OCI-LY3 (cell line): Measurements from ENCODE around the gene TWSG1.

Experiments
- H2AFZ ChIP-seq: fragments of 200-600, 300-600 bp; shearing (Covaris generic); 2 replicates; pipeline ENCODE4 v1.6.0; 2014; ENCODE audit warnings: antibody characterized with exemption, low read depth, low read length
- H3K27ac ChIP-seq: fragments of 200-600, 300-600 bp; sonication (generic); 2 replicates; pipeline ENCODE4 v1.5.1; 2014; ENCODE audit warnings: mild to moderate bottlenecking, low read length, moderate library complexity, mixed read lengths
- H3K27me3 ChIP-seq: fragments of 200-600, 300-600 bp; sonication (generic); 2 replicates; pipeline ENCODE4 v1.6.1; 2014; ENCODE audit warnings: low read depth, low read length, mixed read lengths
- H3K36me3 ChIP-seq: fragments of 200-600, 300-600 bp; sonication (generic); replicated peaks from 2 replicates; pipeline ENCODE3; 2014; ENCODE audit warnings: low read depth, low read length, mixed read lengths
- H3K4me1 ChIP-seq: fragments of 300-600, 200-600 bp; sonication (generic); 2 replicates; pipeline ENCODE4 v1.6.1; 2014; ENCODE audit warnings: low read length, mixed read lengths
- H3K4me2 ChIP-seq: fragments of 200-600, 300-600 bp; sonication (generic); 2 replicates; pipeline ENCODE4 v1.6.1; 2014; ENCODE audit warnings: low read length, mixed read lengths
- H3K4me3 ChIP-seq: fragments of 300-600, 200-600 bp; sonication (generic); 2 replicates; pipeline ENCODE4 v1.5.1; 2014; ENCODE audit warnings: antibody characterized with exemption, mild to moderate bottlenecking, low read length, moderate library complexity
- H3K79me2 ChIP-seq: fragments of 300-600, 200-600 bp; shearing (Covaris generic); 2 replicates; pipeline ENCODE4 v1.6.1; 2014; ENCODE audit warnings: mild to moderate bottlenecking, low read length, mixed read lengths
- H3K9ac ChIP-seq: fragments of 300-600, 200-600 bp; shearing (Covaris generic); 2 replicates; pipeline ENCODE4 v1.6.0; 2014; ENCODE audit warnings: mild to moderate bottlenecking, low read length, moderate library complexity
- H3K9me3 ChIP-seq: fragments of 200-600, 300-600 bp; shearing (Covaris generic); 2 replicates; pipeline ENCODE4 v1.6.1; 2014; ENCODE audit warnings: low read length, mixed read lengths; ENCODE audit not compliant: insufficient read depth
- H4K20me1 ChIP-seq: fragments of 200-600, 300-600 bp; sonication (generic); 2 replicates; pipeline ENCODE4 v1.6.1; 2016; ENCODE audit warnings: low read length, mixed read lengths; ENCODE audit not compliant: insufficient read depth
- CTCF ChIP-seq: fragments of 200-600, 300-600 bp; sonication (generic); IDR thresholded peaks from 2 replicates; pipeline ENCODE4 v1.5.1; 2014; ENCODE audit warnings: antibody characterized with exemption, low read length, low read depth
- EZH2phosphoT487 ChIP-seq: fragments of 200-600 bp; shearing (Covaris generic); IDR thresholded peaks from 2 replicates; pipeline ENCODE4 v1.6.1; 2018; ENCODE audit warnings: antibody characterized with exemption, mixed run types, low read depth

The TWSG1 gene

GRCh38 chr18:9348766-9349165, 14.2 kb downstream of the TWSG1 start:
- Histone ChIP-seq H3K27ac (no peak overlapping the region), H4K20me1 (no peaks in the 10 kb centered on the region), H2AFZ (no peak overlapping the region), H3K4me3 (no peak overlapping the region), H3K27me3 (no peaks in the 10 kb centered on the region), H3K9ac (no peak overlapping the region), H3K4me2 (no peak overlapping the region), H3K79me2 (no peaks in the 10 kb centered on the region; the same call in 1 of the 2 replicates), H3K36me3 (peaks cover 7% of the 10 kb centered on the region), H3K9me3 (no peaks in the 10 kb centered on the region), H3K4me1 (0 out of 2 replicates have a peak, but pooled peaks cover 6% of the 10 kb centered on the region)
- no peak for TF ChIP-seq CTCF
- TF ChIP-seq EZH2phosphoT487, result no peak

GRCh38 chr18:9353596-9353995, 19.0 kb downstream of the TWSG1 start:
- Histone ChIP-seq H3K36me3 (no peaks in the 10 kb centered on the region), H2AFZ (no peak overlapping the region), H3K9me3 (no peaks in the 10 kb centered on the region), H3K4me2 (no peak overlapping the region), H3K4me3 (no peak overlapping the region), H3K4me1 (no peaks in the 10 kb centered on the region), H3K9ac (no peak overlapping the region), H4K20me1 (no peaks in the 10 kb centered on the region), H3K27me3 (no peaks in the 10 kb centered on the region), H3K79me2 (no peaks in the 10 kb centered on the region), H3K27ac (no peak overlapping the region)
- no peak for TF ChIP-seq CTCF
- no peak for TF ChIP-seq EZH2phosphoT487

GRCh38 chr18:9354256-9354655, 19.7 kb downstream of the TWSG1 start:
- Histone ChIP-seq H3K4me3 (no peak overlapping the region), H3K36me3 (no peaks in the 10 kb centered on the region), H3K4me2 (no peak overlapping the region), H3K27me3 (no peaks in the 10 kb centered on the region), H4K20me1 (no peaks in the 10 kb centered on the region), H3K79me2 (no peaks in the 10 kb centered on the region), H3K27ac (no peak overlapping the region), H3K9ac (no peak overlapping the region), H3K9me3 (no peaks in the 10 kb centered on the region), H3K4me1 (no peaks in the 10 kb centered on the region), H2AFZ (no peak overlapping the region)
- TF ChIP-seq CTCF, result no peak
- no peak for TF ChIP-seq EZH2phosphoT487

- Histone ChIP-seq H3K4me2 (no peak overlapping the region), H3K79me2 (no peaks in the 10 kb centered on the region), H3K36me3 (no peaks in the 10 kb centered on the region), H3K4me1 (no peaks in the 10 kb centered on the region), H3K27me3 (no peaks in the 10 kb centered on the region), H2AFZ (no peak overlapping the region), H3K4me3 (no peak overlapping the region), H3K9ac (no peak overlapping the region), H4K20me1 (no peaks in the 10 kb centered on the region), H3K9me3 (no peaks in the 10 kb centered on the region), H3K27ac (no peak overlapping the region)
- TF ChIP-seq EZH2phosphoT487 (no peak), CTCF (no peak)
These were observed 22.4 kb downstream of the TWSG1 start for GRCh38 chr18:9356976-9357375.
